A549 (cell line): ENCODE data around the gene CELSR1. TPM values are rescaled to one million over a fixed set of nuclear protein-coding genes. Genes with fewer than 3 reads are reported as not detected.

Source experiments
- ATAC-seq, 2 experiments: fragments of 200-7000 bp in 1 of 2; fragments of >200 bp in 1 of 2; cut with Nextera tagmentation in 1 of 2; cut with Tn5 transposase in 1 of 2; 3 replicates each; pipeline versions ENCODE4 v1.8.0 to v1.9.1; 2018 to 2020; ENCODE audit warnings: mild to moderate bottlenecking in 1 of 2, moderate library complexity in 1 of 2
- CTCF ChIA-PET: fragments of 300-600 bp; sonication (Branson Sonifier 250); formaldehyde crosslinking; extraction: SDS; loops from one replicate; lab custom pipeline; 2021; ENCODE audit warnings: antibody characterized with exemption, inconsistent platforms; lab: Yijun Ruan, JAX
- POLR2A ChIA-PET: fragments of 350-600 bp; formaldehyde crosslinking; extraction: SDS; loops from one replicate; lab custom pipeline; 2021; ENCODE audit warnings: antibody characterized with exemption, inconsistent platforms; lab: Yijun Ruan, JAX
- DNase-seq, 2 experiments: peaks; one replicate each; pipeline versions ENCODE4 v3.0.0 to v3.0.0-alpha.2; 2011 to 2016; ENCODE audit warnings: low read depth in 1 of 2, low spot score in 1 of 2
- FAIRE-seq: peaks from 2 replicates; lab custom pipeline; 2011; peaks lifted over from hg19 to GRCh38; lab: Jason Lieb, UNC
- H3K27ac ChIP-seq, 2 experiments: fragments of >200 bp; sonication (Bioruptor Twin); formaldehyde crosslinking; 3 replicates each; pipeline ENCODE4 v1.5.1; 2016 to 2017
- H3K4me1 ChIP-seq: fragments of >200 bp; sonication (Bioruptor Twin); formaldehyde crosslinking; 3 replicates; pipeline ENCODE4 v1.6.1; 2016
- H3K4me2 ChIP-seq: fragments of >200 bp; sonication (Bioruptor Twin); formaldehyde crosslinking; 3 replicates; pipeline ENCODE4 v1.6.1; 2016
- H3K4me3 ChIP-seq: fragments of >200 bp; sonication (Bioruptor Twin); formaldehyde crosslinking; 3 replicates; pipeline ENCODE4 v1.5.1; 2016
- H3K9me3 ChIP-seq: fragments of >200 bp; sonication (Bioruptor Twin); formaldehyde crosslinking; 3 replicates; pipeline ENCODE4 v1.6.1; 2016
- CBX2 ChIP-seq: fragments of 200-600 bp; sonication (generic); IDR thresholded peaks from 2 replicates; pipeline ENCODE4 v1.6.1; 2016; ENCODE audit warnings: low read depth, mild to moderate bottlenecking, borderline replicate concordance
- CEBPB ChIP-seq, 2 experiments: fragments of >200 bp in 1 of 2; sonication (Bioruptor Twin) in 1 of 2; formaldehyde crosslinking in 1 of 2; IDR thresholded peaks; 2 replicates each; pipeline ENCODE4 v1.6.1; 2012 to 2016
- EHF ChIP-seq: fragments of 250-450 bp; sonication (Bioruptor Pico); IDR thresholded peaks from 2 replicates; pipeline ENCODE4 v1.5.0; 2020; ENCODE audit warnings: mild to moderate bottlenecking
- ELK1 ChIP-seq: fragments of 150-350 bp; IDR thresholded peaks from 2 replicates; pipeline ENCODE4 v1.6.1; 2014; ENCODE audit warnings: low read depth, mild to moderate bottlenecking, low read length
- EP300 ChIP-seq, 2 experiments: fragments of >200 bp; sonication (Bioruptor Twin); formaldehyde crosslinking; IDR thresholded peaks; 2 replicates in 1 of 2; 3 replicates in 1 of 2; pipeline ENCODE4 v1.6.1; 2016 to 2017
- FOSL2 ChIP-seq, 2 experiments: fragments of 450-650 bp in 1 of 2; fragments of >200 bp in 1 of 2; sonication (Bioruptor Twin) in 1 of 2; formaldehyde crosslinking; IDR thresholded peaks; 2 replicates each; pipeline versions ENCODE4 v1.5.0 to v1.6.1; 2016 to 2020; ENCODE audit warnings: mild to moderate bottlenecking in 1 of 2, moderate library complexity in 1 of 2
- HEYL ChIP-seq: fragments of 250-450 bp; sonication (Bioruptor Pico); IDR thresholded peaks from 2 replicates; pipeline ENCODE4 v1.8.0; 2021; ENCODE audit warnings: mild to moderate bottlenecking, moderate library complexity
- HMGXB4 ChIP-seq: fragments of 250-450 bp; sonication (Bioruptor Pico); IDR thresholded peaks from 2 replicates; pipeline ENCODE4 v1.5.0; 2021; ENCODE audit warnings: mild to moderate bottlenecking, moderate library complexity, borderline replicate concordance
- HOXB13 ChIP-seq: fragments of 250-450 bp; sonication (Bioruptor Pico); IDR thresholded peaks from 2 replicates; pipeline ENCODE4 v1.5.0; 2020; ENCODE audit warnings: low read depth, mild to moderate bottlenecking, moderate library complexity
- KDM5A ChIP-seq: fragments of 200-600 bp; sonication (generic); IDR thresholded peaks from 2 replicates; pipeline ENCODE4 v1.6.1; 2016; ENCODE audit warnings: antibody characterized with exemption, mild to moderate bottlenecking
- MAFK ChIP-seq: fragments of 450-650 bp; IDR thresholded peaks from 2 replicates; pipeline ENCODE4 v1.6.1; 2014; ENCODE audit not compliant: partially characterized antibody
- PHF8 ChIP-seq: fragments of 200-600 bp; sonication (generic); IDR thresholded peaks from 2 replicates; pipeline ENCODE4 v1.6.1; 2016; ENCODE audit warnings: low read depth, mild to moderate bottlenecking, antibody characterized with exemption, moderate library complexity, borderline replicate concordance
- POLR2AphosphoS2 ChIP-seq: conservative IDR thresholded peaks from 2 replicates; pipeline ENCODE4 v1.6.1; 2012; ENCODE audit warnings: low read length, improper control_type of control experiment, inconsistent platforms
- RAD21 ChIP-seq, 2 experiments: fragments of >200 bp in 1 of 2; sonication (Bioruptor Twin) in 1 of 2; formaldehyde crosslinking in 1 of 2; IDR thresholded peaks in 1 of 2; conservative IDR thresholded peaks in 1 of 2; 2 replicates in 1 of 2; 3 replicates in 1 of 2; pipeline ENCODE4 v1.6.1; 2012 to 2018; ENCODE audit warnings: inconsistent platforms in 1 of 2
- SMC3 ChIP-seq: fragments of >200 bp; sonication (Bioruptor Twin); formaldehyde crosslinking; IDR thresholded peaks from 3 replicates; pipeline ENCODE4 v1.6.1; 2018; ENCODE audit warnings: inconsistent platforms
- SREBF2 ChIP-seq: fragments of 450-650 bp; IDR thresholded peaks from 2 replicates; pipeline ENCODE4 v1.6.1; 2014; ENCODE audit warnings: mild to moderate bottlenecking, moderate library complexity
- ZC3H11A ChIP-seq: fragments of 450-650 bp; IDR thresholded peaks from 2 replicates; pipeline ENCODE4 v1.6.1; 2014; ENCODE audit warnings: antibody characterized with exemption, mild to moderate bottlenecking
- ZFP36 ChIP-seq: fragments of 450-650 bp; IDR thresholded peaks from 2 replicates; pipeline ENCODE4 v1.6.1; 2014; ENCODE audit warnings: borderline replicate concordance; ENCODE audit not compliant: partially characterized antibody
- ZSCAN20 ChIP-seq: fragments of 250-450 bp; sonication (Bioruptor Pico); IDR thresholded peaks from 2 replicates; pipeline ENCODE4 v1.8.0; 2022; ENCODE audit warnings: mild to moderate bottlenecking, moderate library complexity
- WGBS: methylation state at CpG from one replicate; pipeline ENCODE4 v1.1.6; 2017; ENCODE audit errors: missing lambda C conversion rate; 5-methylcytosine and 5-hydroxymethylcytosine counted together
- polyA plus RNA-seq, 4 experiments: library from polyadenylated mRNA; depleted of rRNA in 3 of 4; stranded (reverse); fragments of >200 nt; fragmentation: RNase III in 1 of 4; extraction: RNeasy Plus Mini Kit Qiagen cat#74134 plus additional on column Dnase treatment in 1 of 4; gene quantifications; 2 replicates in 3 of 4; 3 replicates in 1 of 4; pipeline ENCODE4 v1.2.3, GENCODE V29; 2011 to 2017
- TF ChIP-seq, protein P1 (sequence below): fragments of >200 bp; sonication (Bioruptor Twin); formaldehyde crosslinking; IDR thresholded peaks from 3 replicates; pipeline ENCODE4 v1.6.1; 2016
- TF ChIP-seq, protein P2 (sequence below): fragments of 250-450 bp; sonication (Bioruptor Pico); IDR thresholded peaks from 2 replicates; pipeline ENCODE4 v1.5.0; 2020; ENCODE audit warnings: low read depth, mild to moderate bottlenecking, moderate library complexity
- TF ChIP-seq, protein P3 (sequence below): fragments of >200 bp; sonication (Bioruptor Twin); formaldehyde crosslinking; IDR thresholded peaks from 2 replicates; pipeline ENCODE4 v1.6.1; 2016

The CELSR1 gene
- polyA plus RNA-seq, 2 of the 4 experiments (the other 2 are of a cell fraction) = 15.3 to 31.8 TPM

- ATAC-seq = no peak
- TF ChIP-seq RAD21 (conservative IDR thresholded peaks at IDR 0.05 in 1 of 2, IDR thresholded peaks at IDR 0.05 in 1 of 2) (no peak), ELK1 (no peak), ZSCAN20 (no peak), HMGXB4 (CRISPR knock-in tag) (no peak), POLR2AphosphoS2 (no peak), ZFP36 (no peak)
- TF ChIP-seq, all 56 proteins: peak for 0
- POLR2A ChIA-PET = no interaction called here
- Histone ChIP-seq H3K9me3 (no peaks in the 10 kb centered on the region), H3K4me2 (no peak overlapping the region), H3K4me3 (no peak overlapping the region), H3K4me1 (peaks cover 14% of the 10 kb centered on the region), H3K27ac (no peak overlapping the region)
- FAIRE-seq (no peak), DNase-seq (no peak)
- CTCF ChIA-PET = interaction anchor here (2.1 to 11.9 kb wide), 2 partner anchors 15 to 187 kb away, joined by 15 to 184 read pairs; partner anchors contain the start of gene CELSR1
- WGBS = 93% methylated on average over 7 of the region's 23 CpGs
These were observed 185.7 kb downstream of the CELSR1 start for GRCh38 chr22:46351767-46352166.

DNA sequence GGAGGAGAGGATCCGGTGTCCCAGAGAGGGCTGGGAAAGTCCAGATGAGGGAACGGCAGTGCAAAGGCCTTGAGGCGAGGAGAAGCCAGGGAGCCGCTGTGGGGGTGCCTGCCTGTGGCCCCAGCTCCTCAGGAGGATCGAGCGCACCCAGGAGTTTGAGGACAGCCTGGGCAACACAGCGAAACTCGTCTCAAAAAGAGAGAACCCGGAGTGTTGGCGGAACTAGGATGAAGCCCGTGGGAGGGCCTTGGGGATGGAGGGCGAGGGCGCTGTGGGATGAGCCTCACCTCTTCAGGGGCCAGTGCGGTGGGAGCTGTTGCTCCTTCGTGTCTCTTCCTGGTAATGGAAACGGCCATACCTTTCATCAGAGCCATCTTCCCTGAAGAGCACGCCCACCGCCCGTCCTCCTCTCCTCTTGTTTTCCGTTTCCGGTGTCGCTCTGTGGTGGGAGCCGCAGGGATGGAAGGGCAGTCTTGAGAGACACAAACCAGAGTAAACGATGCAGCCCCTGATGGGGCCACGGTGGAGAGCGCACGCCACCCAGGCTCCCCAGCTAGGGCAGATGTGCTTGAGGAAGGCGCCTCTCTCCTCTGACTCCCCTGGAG lies 186.2 kb downstream of the CELSR1 start:
- no peak overlapping the region for H3K4me2 ChIP-seq
- no peaks in the 10 kb centered on the region for H3K9me3 ChIP-seq
- no peak for TF ChIP-seq HEYL (CRISPR knock-in tag)
- TF ChIP-seq, protein P1, sequence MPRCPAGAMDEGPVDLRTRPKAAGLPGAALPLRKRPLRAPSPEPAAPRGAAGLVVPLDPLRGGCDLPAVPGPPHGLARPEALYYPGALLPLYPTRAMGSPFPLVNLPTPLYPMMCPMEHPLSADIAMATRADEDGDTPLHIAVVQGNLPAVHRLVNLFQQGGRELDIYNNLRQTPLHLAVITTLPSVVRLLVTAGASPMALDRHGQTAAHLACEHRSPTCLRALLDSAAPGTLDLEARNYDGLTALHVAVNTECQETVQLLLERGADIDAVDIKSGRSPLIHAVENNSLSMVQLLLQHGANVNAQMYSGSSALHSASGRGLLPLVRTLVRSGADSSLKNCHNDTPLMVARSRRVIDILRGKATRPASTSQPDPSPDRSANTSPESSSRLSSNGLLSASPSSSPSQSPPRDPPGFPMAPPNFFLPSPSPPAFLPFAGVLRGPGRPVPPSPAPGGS = no peak
- TF ChIP-seq CBX2 = no peak
- DNase-seq (no peak), ATAC-seq (no peak), FAIRE-seq (no peak)
- CTCF ChIA-PET = interaction anchor here (2.1 to 11.9 kb wide), 2 partner anchors 16 to 187 kb away, joined by 15 to 184 read pairs; partner anchors contain the start of gene CELSR1
- H3K27ac ChIP-seq = no peak overlapping the region
- no peak overlapping the region for H3K4me3 ChIP-seq
- WGBS = 91% methylated on average over 16 of the region's 28 CpGs
- POLR2A ChIA-PET = no interaction called here
- H3K4me1 ChIP-seq = peaks cover 14% of the 10 kb centered on the region

DNA sequence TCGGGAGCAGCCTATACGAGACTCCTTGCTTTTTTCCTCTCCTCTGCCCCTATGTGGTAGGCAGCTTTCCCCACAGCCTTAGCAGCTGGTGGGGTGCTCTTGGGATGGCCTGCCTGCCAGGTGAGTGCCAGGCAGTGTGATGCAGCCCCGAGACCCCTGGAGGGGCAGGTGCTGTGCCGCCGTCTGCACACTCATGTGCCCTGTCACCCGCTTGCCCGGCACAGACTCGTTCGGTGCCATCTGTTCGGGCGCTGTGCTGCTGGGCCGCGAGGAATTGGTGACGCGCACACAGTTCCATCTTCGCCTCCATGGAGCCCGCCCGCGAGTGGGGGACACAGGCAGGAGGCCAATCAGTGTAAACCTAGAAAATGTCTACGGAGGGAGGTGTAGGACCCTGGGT lies 186.8 kb downstream of the CELSR1 start:
- H3K27ac ChIP-seq = no peak overlapping the region
- ATAC-seq = no peak
- no peak for DNase-seq
- 89% methylated on average over 3 of the region's 20 CpGs for WGBS
- FAIRE-seq = no peak
- CTCF ChIA-PET = interaction anchor here (1.5 to 11.9 kb wide), 3 partner anchors 8 to 188 kb away, joined by 4 to 184 read pairs (median 15); partner anchors contain the start of gene CELSR1
- H3K9me3 ChIP-seq = no peaks in the 10 kb centered on the region
- no peak overlapping the region for H3K4me2 ChIP-seq
- POLR2A ChIA-PET = no interaction called here
- TF ChIP-seq ZC3H11A (no peak), SREBF2 (no peak), PHF8 (no peak), SMC3 (no peak), EHF (no peak), KDM5A (no peak), HOXB13 (no peak), CEBPB (IDR thresholded peaks at IDR 0.05) (no peak), EP300 (IDR thresholded peaks at IDR 0.05) (no peak), MAFK (no peak), FOSL2 (IDR thresholded peaks at IDR 0.05) (no peak), FOSL2 (CRISPR knock-in tag; IDR thresholded peaks at IDR 0.05) (no peak)
- TF ChIP-seq, protein P2, sequence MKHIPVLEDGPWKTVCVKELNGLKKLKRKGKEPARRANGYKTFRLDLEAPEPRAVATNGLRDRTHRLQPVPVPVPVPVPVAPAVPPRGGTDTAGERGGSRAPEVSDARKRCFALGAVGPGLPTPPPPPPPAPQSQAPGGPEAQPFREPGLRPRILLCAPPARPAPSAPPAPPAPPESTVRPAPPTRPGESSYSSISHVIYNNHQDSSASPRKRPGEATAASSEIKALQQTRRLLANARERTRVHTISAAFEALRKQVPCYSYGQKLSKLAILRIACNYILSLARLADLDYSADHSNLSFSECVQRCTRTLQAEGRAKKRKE = no peak
- TF ChIP-seq, protein P3, sequence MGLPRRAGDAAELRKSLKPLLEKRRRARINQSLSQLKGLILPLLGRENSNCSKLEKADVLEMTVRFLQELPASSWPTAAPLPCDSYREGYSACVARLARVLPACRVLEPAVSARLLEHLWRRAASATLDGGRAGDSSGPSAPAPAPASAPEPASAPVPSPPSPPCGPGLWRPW = no peak
- peaks cover 13% of the 10 kb centered on the region for H3K4me1 ChIP-seq
- no peak overlapping the region for H3K4me3 ChIP-seq
